Activated T-cell treated with anti-CD3 and anti-CD28 coated beads for 24 hours (primary cell): Measurements from ENCODE around the gene CZIB.
"Not testable (repeated sequence)": the region's sequence is repeated elsewhere in the genome, so short reads cannot be mapped to it uniquely, and the experiment has no call there.

Experiments used
- DNase-seq: peaks from one replicate; pipeline ENCODE4 v3.0.0-alpha.2; 2020; ENCODE audit warnings: low read depth

The CZIB gene

DNA sequence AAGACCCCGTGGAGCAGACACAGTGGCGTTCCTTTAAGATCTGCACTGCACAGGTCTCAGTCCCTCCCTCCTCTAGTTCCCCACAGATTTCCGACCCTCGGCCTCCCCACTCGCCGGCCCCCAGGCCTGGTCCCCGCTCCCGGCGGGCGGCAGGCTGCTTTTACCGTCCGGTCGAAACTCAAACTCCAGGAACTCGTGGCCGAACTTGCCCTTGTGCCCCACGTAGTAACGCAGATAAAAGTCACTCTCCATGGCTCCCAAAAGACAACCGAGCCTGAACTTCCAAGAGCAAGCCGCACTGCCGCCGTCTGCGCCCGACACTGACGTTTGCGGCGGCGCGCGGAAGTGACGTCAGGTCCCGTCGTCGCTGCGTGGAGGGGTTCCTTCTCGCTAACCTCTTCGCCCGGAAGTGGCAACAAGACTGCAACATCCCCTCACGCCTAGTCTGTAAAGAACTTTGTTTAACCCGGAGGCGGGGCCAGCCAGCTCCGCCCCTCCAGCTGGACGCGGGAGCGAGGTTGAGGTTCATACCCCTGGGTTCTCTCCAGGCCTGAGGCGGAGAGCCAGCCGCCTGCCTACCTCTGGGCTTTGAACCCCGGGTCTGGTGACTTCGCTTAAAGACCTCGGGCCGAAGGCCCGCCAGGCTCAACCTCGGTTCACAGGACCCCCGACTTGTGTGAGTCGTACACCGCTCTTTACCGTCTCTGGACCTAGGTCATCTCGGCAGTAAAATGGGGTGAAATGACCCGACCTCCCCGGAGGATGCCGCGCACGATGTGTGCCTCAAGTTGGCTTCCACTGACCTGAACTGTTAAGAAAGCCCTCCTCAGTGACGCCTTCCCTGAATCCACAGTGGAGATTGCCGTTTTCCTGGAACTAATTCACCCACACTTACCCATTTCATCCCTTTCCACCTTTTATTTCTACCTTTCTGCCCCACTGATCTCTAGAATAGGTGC, 18.0 kb upstream of the CZIB start, which contains the start of gene MAGOH:
Gene MAGOH, minus strand, starts transcription at position 322 of the 959 bp plus-strand sequence. Its CDS starts 70 bp downstream, at position 252.
- DNase-seq: peak; percentile 92

DNA sequence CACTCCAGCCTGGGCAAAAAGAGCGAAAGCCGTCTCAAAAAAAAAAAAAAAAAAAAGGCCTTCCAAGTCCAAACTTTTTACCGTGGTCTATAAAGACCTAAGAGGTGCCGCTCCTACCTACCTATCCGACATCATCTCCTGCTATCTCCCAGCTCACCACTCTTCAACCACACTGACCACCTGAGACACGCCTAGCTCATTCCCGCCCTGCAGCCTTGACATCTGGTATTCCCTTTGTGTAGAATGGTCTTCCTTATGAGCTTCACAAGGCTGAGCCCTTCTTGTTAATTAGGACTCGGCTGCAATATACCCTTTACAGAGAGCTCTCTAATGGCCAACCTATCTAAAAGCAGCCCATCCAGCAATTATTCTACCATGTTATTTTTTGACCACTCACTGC, 17.2 kb upstream of the CZIB start:
- no peak for DNase-seq

DNA sequence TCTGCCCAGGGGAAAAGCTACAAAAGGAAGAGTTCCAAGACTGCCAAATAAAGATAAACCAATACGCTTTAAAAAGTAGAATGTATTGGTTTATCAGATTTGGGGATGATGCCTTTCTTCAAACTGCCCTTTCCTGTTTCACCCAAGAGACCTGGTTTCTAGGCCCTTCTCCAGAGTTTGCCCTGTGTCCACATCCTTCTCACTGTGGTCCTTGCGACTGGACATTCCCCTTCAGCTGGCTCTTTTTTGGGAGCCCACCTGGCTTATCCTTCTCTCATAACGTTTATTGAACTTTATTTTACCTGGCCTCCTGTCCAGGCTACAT, 490 bp upstream of the CZIB start:
- no peak for DNase-seq

DNA sequence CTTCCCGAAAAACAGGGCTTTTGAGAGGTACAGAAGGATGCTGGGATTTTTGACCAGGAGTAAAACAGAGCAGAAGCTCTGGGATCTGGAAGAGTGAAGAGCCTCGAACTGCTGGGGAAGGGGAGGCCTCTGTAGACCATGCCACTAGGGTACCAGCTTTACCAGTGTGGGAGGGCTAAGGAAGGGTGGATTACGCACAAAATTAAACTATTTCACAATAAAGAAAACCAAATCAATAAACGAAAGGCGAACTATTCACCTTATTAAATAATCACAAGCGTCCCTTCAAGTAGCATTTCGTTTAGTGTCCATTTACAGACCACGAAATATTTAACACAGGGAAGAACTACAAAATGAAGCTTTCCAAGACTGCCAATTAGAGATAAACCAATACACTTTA, 723 bp downstream of the CZIB start:
- no peak for DNase-seq

DNA sequence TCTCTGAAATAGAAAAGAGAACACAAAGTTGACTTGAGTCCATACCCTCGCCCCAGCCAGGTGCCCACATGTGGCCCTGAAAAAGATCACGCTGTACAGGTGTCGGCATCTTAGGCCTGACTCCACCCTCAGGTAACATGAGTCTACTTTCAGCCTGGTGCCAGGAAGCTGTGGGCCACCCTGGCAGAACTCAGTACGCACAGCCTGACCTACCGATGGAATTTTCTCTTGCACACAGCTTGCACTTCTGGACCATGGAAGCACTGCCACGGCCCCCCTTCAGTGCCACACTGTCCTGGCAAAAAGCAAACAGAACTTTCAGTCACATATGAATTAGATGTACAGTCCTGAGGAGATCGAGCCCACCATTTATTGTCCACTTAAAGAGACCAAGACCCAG, 2.2 kb downstream of the CZIB start:
- DNase-seq: no peak

DNA sequence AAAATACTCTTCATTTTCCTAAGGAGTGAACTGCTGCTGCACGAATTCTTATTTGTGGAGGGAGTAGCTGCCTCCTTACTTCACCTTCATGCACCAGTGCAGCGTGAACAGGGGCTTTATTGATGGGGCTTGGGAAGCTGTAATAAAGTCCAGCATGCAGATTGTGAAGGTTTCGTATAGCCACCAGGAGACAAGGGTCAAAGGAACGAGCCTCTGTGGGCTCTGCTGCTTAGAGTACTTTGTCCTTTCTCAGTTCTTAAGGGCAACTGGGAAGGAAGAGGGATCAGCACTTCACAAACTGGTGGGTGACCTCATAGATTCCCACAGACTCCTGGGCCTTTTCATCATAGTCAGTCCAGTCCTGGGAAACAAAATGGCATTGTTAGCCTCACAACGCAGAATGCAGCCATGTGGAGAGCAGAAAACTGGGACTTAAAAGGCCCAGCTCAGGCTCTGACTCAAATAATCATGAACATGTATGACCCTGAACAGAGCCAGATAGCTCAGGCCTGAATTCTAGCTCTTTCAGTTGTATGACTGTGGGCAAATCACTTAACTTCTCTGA, 6.0 kb downstream of the CZIB start:
- DNase-seq: no peak

DNA sequence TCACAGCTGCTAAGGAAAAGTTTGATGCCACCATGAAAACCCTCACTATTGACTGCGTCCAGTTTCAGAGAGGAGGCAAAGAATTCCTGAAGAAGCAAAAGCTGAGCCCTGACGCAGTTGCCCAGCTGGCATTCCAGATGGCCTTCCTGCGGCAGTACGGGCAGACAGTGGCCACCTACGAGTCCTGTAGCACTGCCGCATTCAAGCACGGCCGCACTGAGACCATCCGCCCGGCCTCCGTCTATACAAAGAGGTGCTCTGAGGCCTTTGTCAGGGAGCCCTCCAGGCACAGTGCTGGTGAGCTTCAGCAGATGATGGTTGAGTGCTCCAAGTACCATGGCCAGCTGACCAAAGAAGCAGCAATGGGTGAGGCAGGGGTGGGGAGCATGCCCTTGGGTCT, 9.5 kb downstream of the CZIB start:
- no peak for DNase-seq

DNA sequence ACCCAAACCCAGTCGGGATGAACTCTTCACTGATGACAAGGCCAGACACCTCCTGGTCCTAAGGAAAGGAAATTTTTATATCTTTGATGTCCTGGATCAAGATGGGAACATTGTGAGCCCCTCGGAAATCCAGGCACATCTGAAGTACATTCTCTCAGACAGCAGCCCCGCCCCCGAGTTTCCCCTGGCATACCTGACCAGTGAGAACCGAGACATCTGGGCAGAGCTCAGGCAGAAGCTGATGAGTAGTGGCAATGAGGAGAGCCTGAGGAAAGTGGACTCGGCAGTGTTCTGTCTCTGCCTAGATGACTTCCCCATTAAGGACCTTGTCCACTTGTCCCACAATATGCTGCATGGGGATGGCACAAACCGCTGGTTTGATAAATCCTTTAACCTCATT, 10.1 kb downstream of the CZIB start:
- no peak for DNase-seq

DNA sequence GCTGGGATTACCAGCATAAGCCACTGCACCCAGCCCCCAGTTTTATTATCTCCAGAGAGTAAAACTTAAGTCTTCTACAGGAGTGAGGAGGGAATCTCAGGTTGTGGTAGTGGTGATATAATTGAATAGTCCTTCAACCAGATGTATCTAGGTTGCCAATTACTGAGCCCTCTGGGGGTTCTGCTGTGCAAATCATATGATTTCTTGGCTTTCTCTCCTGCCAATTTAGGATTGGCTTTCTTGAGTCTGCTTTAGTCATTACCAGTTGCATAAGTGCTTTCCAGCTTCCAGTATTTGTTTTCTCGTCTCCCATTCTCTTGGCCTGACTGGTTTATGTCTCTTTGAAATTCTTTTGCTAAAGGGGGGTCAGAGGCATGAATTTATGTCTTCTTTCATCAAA, 12.7 kb downstream of the CZIB start:
- DNase-seq: no peak

DNA sequence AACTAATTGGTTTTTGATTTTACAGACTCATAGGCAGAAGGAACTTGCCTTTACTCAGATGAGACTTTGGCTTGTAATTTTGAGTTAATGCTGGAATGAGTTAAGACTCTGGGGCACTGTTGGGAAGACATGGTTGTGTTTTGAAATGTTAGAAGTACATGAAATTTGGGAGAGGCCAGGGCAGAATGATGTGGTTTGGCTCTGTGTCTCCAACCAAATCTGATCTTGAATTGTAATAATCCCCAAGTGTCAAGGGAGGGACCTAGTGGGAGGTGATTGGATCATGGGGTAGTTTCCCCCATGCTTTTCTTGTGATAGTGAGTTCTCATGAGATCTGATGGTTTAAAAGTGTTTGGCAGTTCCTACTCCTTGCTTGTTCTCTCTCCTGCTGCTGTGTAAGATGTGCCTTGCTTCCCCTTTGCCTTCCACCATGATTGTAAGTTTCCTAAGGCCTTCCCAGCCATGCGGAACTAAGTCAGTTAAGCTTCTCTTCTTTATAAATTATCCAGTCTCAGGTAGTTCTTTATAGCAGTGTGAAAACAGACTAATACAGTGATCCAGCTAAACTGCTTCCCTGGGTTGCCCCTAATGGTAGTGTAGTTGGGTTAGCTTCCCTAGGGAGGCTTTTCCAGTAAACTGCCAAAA, 13.6 kb downstream of the CZIB start:
- DNase-seq: no peak

DNA sequence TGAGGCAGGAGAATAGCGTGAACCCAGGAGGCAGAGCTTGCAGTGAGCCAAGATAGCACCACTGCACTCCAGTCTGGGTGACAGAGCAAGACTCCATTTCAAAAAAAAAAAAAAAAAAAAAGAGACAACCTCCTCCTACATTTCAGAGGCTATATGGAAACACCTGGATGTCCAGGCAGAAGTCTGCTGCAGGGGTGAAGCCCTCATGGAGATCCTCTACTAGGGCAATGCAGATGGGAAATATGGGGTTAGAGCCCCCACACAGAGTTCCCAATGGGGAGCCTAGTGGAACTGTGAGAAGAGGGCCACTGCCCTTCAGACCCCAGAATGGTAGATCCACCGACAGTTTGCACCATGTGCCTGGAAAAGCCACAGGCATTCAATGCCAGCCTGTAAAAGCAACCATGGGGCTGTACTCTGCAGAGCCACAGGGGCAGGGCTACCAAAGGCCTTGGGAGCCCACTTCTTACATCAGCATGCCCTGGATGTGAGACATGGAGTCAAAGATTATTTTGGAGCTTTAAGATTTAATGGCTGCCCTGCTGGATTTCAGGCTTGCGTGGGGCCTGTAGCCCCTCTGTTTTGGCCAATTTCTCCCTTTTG, 14.2 kb downstream of the CZIB start:
- DNase-seq: not testable (repeated sequence)

DNA sequence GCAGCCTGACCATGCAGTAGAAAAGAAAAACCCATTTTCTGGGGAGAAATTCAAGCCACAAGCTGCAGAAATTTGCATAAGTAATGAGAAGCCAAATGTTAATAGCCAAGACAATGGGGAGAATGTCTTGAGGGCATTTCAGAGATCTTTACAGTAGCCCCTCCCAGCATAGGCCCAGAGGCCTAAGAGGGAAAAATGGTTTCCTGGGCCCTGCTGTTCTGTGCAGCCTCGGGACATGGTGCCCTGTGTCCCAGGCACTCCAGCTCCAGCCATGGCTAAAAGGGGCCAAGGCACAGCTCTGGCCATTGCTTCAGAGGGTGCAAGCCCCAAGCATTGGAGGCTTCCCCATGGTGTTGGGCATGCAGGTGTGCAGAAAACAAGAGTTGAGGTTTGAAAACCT, 14.9 kb downstream of the CZIB start:
- DNase-seq: not testable (repeated sequence)

DNA sequence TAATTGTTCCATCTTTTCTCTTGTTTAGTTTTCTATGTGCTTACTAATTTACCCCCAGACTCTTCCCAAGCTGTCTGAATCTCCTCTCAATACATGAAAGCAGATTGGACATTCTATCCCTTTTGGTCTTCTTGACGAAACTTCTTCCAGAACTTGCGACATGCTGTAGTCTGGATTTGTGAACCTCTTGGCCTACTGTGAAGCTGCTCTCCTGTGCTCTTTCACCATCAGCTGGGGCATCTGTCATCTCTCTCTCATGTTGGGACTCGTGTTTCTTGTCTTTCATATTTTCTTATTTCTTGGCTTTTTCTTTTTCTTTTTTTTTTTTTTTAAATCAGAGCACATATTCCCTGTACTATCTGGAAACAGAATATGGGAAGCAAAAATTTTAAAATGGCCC, 17.0 kb downstream of the CZIB start:
- DNase-seq: no peak

DNA sequence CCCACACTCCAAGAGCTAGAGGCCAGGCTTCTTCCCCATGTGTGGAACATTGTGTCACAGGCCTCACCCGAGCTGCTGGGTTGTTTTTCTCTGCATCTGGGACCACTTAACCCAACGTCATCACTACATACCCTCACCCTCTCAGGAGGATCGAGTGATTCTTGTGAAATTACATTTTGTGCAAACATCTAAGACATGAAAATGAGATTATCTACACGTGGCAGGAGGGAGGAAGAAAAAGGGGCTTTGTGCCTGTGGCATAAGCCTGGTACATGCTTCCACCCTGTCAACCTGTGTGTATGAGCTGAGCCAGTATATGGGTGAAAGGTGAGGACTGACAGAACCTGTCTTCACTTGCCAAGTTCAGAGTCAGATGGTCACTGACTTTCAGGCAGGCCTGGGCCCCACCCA, 22.2 kb downstream of the CZIB start:
- DNase-seq: no peak

DNA sequence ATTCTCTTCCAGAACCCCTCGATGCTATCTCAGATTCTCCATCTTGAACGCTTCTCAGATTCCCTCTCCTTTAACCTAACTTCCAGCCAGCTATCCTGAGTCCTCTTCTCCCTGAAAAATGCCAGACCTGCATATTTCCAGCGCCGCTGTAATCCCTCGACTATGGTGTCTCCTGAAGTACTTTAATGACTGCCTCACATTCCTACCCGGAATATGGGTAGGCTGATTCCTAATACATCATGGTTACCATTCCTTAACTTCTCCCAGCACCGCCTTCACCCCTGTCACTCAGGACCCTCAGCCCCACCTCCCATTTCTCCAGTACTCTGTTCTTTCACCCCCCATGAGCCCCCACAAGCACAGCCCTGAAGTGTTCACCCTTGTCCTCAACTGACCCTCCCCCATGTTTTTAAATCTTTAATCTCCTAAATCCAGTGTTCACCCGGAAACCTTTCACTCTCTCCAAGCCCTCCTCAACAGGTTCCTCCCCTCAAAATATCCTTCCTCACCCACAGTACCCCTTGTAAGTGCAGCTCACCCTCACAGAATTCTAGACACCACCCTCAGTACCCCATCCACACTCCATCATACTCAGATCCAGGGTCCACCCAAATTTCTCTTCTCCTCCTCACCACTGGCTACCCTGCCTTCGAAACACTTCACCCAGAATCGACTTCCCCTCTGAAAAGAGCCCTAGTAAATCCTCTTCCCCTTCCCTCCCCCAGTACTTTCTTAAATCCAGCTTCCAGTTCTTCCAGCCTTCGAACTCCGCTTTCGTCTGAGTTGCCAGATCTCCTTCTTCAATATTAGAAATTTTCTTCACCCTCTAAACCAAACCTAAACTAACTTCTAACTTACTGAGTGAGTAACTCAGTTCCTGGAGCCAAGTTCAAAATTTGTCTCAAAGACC, 22.9 kb downstream of the CZIB start:
- DNase-seq: no peak

DNA sequence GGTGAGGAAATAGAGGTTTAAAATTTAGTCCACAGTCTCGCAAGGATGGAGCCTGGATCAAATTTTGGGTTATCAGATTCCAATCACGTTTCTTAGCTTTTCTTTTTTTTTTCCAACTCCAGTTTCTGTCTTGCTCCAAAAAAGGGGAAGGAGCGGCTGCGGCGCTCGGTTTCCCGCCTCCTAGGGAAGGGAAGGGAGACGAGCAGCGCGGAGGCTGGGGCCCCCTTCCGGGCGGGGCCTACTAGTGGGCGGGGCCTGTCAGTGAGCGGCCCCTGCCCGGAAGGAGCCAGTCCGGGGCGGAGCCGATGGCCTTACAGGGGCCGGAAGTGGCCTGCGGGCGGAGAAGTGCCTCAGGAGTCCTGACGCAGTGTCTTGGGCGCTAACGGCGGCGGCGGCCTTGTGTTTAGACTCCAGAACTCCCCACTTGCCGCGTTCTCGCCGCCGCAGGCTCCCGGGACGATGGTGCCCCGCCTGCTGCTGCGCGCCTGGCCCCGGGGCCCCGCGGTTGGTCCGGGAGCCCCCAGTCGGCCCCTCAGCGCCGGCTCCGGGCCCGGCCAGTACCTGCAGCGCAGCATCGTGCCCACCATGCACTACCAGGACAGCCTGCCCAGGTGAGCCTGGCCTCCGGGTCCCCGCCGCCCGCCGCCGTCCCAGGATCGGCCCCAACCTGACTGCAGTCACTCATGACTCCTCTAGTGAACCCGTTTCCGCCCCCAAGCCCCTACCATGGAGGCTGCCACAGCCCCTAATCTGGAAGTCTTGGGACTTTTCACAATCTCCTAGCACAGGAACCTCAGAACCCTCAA, 23.7 kb downstream of the CZIB start, which contains the start of gene CPT2:
Gene CPT2, plus strand, starts transcription at position 340 of the 806 bp plus-strand sequence. Its CDS starts 120 bp downstream, at position 460.
- DNase-seq: peak; percentile 89

DNA sequence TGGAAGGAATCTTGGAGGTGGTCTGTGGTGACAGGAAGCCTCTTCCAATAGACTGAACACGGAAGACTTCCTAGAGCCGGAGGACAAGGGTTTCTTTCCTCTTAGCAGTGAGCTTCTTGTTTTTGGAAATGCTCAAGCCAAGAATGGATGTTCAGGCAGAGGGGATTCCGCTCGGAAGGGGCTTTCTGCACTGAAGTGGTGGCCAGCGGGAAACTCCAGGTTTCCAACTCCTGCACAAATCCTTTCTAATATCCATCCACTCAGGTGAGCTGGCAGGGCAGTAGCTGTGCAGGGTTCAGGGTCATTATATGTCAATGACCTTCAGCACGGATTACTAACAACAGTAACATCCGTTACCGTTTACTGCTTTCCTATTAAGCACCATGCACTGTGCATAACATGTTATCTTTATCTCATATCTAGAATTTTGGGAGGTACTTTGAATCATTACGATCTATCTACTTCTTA, 24.4 kb downstream of the CZIB start:
- no peak for DNase-seq

DNA sequence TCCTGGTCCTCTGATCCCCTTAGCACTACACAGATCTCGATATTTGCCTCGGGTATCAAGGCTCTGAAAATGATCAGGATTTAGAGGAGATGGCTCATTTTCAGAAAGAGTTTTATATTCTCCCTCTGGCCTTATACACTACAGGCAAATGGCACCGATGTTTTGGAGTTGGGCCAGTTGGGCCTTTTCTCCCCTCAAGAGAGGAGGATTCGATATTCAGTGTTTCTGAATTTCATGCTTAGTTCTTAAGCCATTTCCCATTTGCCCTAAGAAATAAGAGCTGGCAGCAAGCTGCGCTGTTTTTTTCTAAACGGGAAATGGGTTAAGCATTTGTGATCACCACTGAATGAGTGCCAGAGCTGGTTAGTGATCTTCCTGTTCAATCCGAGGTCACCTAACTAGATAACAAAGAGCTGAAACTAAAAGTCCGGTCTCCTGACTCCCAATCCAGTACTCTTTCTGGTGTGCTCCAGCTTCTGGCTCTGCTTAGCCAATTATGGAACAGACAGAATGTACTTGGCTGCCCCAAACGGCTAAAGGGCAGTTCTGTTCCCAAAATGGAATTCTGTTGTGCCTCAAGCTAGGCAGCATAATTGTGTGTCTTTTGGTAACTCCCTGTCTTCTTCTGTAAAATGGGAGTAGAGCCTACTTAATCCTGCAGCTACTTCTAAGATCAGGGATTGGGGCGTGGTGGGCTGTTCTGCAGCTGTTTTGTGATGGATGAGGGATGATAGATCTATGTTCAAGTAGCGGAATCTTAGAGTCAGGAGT, 25.0 kb downstream of the CZIB start:
- DNase-seq: no peak

DNA sequence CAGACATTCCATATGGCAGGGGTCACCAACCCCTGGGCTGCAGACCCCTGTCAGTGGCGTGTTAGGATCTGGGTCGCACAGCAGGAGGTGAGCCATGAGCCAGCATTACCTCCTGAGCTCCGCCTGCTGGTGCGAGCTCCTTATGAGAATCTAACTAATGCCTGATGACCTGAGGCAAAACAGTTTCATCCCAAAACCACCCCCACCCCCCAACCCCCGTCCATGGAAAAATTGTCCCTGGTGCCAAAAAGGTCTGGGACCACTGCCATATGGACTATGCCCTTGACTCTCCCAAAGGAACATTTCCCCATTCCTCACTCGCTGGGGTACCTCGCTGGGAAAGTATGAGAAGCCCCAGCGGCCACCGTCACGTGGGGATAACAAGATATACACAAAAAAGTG, 30.2 kb downstream of the CZIB start:
- no peak for DNase-seq

DNA sequence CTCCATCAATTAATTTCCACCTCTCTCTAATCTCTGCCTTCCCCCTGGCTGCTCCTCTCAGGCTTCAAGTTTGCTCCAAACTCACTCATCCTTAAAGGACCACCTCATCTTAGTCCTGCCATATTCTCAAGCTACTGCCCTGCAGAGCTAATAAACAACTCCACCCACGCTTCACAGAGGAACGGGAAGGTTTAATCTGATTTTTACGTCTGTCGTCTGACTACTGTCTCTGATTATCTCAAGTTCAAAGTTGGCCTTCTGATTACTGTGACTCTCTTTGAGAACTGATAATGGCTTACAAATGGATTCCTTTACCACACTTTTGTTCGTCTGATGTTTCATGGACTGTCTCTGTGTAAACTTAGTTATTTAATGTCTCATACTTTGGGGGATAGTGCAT, 31.4 kb downstream of the CZIB start:
- DNase-seq: no peak
